Measurements from ENCODE around the gene SFT2D2.

DNA sequence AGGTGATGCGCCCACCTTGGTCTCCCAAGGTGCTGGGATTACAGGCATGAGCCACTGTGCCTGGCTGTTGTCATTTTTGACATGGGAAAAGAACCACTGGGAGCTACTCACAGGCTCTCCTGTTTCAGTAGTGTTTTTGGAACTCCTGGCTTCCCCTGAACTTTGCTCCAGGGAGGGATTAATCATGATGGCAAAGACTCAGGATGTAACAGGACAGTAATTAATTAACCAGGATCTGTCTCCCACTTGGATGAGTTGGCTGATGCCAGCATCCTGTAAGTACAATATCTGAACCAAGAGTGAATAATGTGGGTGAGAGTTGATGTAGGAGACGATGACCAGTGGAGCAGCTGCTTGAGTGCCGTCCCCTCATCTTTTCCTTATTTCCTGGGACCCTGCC lies 4.9 kb downstream of the SFT2D2 start:
- TF ChIP-seq, protein P1, sequence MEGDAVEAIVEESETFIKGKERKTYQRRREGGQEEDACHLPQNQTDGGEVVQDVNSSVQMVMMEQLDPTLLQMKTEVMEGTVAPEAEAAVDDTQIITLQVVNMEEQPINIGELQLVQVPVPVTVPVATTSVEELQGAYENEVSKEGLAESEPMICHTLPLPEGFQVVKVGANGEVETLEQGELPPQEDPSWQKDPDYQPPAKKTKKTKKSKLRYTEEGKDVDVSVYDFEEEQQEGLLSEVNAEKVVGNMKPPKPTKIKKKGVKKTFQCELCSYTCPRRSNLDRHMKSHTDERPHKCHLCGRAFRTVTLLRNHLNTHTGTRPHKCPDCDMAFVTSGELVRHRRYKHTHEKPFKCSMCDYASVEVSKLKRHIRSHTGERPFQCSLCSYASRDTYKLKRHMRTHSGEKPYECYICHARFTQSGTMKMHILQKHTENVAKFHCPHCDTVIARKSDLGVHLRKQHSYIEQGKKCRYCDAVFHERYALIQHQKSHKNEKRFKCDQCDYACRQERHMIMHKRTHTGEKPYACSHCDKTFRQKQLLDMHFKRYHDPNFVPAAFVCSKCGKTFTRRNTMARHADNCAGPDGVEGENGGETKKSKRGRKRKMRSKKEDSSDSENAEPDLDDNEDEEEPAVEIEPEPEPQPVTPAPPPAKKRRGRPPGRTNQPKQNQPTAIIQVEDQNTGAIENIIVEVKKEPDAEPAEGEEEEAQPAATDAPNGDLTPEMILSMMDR (IDR thresholded peaks at IDR 0.05; ENCODE audit: low read depth, low read length): no peak
- no peak for TF ChIP-seq POLR2A (IDR thresholded peaks at IDR 0.05; ENCODE audit: extremely low read depth, insufficient read length)

All from NB4 (cell line).